OCI-LY3 (cell line): ENCODE results near the gene SELENON.

Experiments
- CTCF ChIP-seq: fragments of 200-600, 300-600 bp; sonication (generic); IDR thresholded peaks from 2 replicates; pipeline ENCODE4 v1.5.1; 2014; ENCODE audit warnings: antibody characterized with exemption, low read length, low read depth
- EZH2phosphoT487 ChIP-seq: fragments of 200-600 bp; shearing (Covaris generic); IDR thresholded peaks from 2 replicates; pipeline ENCODE4 v1.6.1; 2018; ENCODE audit warnings: antibody characterized with exemption, mixed run types, low read depth

DNA sequence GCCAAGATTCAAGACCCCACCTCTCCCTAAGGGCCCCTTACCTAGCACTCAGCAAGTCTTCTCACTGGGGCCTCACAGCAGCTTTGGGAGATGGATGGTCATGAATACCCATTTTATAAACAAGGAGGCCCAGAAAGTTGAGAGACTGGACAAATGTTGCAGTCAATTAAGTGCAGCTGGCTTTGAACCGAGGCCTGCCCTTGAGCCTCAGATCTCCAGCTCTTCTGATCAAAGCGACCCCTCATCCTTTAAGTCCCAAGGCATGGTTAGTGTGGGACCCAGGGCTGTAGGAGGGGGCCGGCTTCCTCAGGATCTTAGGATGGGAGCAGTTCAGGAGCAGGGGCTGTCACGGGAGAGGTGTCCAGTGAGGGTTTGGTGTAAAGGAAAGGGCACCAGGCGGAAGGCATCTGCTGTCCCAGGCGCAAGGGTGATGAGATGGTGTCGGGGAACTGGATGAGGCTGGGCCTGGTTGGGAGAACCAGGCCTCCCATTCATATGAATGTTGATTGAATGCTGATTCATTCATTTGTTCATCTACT lies 14.6 kb downstream of the SELENON start:
- TF ChIP-seq CTCF = no peak
- no peak for TF ChIP-seq EZH2phosphoT487
